ENCODE results near the gene RNU2-1.

GRCh38 chr17:43200127-43200526, 33.6 kb downstream of the RNU2-1 start:
- no peak for TF ChIP-seq CTCF (IDR thresholded peaks at IDR 0.05)
- no peak for TF ChIP-seq ZFX (IDR thresholded peaks at IDR 0.05; ENCODE audit: borderline replicate concordance)
